GM12801 (cell line): ENCODE measurements around the gene HOXA7.

Source experiments
- TF ChIP-seq, protein P1 (sequence below): IDR thresholded peaks from one replicate; pipeline ENCODE4 v1.5.1; 2011; ENCODE audit warnings: control low read depth; ENCODE audit not compliant: insufficient read length; ENCODE audit errors: extremely low read depth

The HOXA7 gene

DNA sequence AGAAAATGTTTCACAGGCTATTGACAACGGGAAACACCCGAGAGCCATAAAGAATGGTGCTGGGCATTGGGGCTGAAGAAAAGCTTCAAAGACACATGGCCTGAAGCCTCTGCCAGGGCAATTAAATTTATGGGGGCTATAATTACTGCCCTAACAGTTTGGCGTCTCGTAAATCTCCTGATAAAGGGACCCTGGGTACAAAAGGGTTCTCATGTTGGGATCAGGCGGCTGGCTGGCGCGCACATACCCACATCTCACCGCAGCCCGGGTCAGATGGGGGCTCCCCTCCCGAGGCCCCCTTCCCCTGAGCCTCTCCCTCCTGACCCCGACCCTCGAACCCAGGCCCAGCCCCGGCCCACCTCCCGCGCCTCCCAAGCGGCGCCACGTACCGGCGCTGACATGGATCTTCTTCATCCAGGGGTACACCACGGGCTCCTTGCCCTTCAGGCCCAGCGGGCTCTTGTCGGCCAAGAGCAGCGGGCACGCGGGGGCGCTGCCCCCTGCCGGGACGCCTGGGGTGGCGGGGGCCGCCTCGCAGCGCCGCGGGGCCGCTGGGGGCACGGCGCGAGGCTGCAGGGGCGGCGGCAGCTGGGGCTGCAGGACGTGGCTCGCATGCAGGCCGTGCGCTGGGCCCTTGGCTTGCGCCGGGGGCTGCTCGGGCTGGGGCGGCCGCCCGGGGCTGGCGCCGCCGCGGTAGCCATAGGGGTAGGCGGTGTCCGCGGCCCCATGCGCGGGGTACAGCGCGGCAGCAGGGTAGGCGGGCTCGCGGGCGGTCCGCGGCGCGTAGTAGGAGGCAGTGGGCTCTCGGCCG, 26.5 kb downstream of the HOXA7 start:
- TF ChIP-seq, protein P1, sequence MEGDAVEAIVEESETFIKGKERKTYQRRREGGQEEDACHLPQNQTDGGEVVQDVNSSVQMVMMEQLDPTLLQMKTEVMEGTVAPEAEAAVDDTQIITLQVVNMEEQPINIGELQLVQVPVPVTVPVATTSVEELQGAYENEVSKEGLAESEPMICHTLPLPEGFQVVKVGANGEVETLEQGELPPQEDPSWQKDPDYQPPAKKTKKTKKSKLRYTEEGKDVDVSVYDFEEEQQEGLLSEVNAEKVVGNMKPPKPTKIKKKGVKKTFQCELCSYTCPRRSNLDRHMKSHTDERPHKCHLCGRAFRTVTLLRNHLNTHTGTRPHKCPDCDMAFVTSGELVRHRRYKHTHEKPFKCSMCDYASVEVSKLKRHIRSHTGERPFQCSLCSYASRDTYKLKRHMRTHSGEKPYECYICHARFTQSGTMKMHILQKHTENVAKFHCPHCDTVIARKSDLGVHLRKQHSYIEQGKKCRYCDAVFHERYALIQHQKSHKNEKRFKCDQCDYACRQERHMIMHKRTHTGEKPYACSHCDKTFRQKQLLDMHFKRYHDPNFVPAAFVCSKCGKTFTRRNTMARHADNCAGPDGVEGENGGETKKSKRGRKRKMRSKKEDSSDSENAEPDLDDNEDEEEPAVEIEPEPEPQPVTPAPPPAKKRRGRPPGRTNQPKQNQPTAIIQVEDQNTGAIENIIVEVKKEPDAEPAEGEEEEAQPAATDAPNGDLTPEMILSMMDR: no peak

DNA sequence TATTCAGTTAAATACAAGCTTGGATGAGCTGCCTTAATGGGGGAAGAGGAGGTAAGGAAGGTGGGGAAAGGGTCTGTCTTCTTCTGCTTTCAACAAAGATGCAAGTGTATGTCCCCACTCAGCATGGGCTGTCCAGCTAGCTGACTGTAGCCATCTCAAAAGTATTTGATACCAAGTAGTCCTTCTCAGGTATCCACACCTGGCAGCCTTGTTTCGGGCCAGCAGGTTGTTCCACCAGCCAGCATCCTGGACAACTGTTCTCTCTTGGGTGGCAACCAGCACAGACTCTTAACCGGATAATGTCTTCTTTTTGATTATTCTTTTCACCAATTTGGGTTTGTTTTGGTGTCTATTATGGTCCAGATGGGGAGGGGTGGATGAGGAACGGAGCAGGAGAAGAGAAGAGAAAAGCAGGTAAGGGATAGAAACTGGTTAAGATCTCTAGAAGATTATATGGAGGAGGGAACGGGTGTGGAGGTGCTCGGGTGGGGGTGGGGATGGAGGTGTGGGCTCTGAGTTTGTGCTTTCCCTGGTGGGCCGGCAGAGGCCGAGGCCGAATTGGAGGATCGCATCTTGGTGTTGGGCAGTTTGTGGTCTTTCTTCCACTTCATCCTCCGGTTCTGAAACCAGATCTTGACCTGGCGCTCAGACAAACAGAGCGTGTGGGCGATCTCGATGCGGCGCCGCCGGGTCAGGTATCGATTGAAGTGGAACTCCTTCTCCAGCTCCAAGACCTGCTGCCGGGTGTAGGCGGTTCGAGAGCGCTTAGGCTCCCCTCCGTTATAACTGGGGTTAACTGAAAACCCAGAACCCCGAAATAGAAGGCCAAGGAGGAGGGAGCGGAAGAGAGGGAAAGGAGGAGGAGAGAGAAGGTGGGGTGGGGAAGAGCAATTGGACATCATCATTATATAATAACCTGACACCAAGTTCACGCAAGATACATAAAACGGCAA, 27.4 kb downstream of the HOXA7 start:
- TF ChIP-seq, protein P1: no peak

DNA sequence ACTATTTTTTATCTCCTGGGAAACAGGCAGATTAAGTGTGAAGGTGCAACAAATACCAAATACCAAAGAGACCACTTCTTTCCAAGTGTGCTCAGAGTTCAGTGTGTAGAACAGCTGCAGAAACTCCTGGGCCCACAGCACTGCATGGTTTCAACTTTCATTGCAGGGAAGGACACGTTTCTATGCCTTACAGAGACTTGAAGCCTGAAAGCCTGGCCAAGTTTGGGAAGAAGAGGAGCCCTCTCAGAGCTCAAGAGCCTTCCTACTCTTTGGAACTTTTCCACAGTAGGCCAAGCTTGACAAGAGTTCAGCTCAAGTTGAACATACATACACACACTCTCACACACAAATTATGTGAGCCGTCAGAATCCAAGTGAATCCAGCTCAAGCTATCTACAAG, 28.4 kb downstream of the HOXA7 start:
- TF ChIP-seq, protein P1: no peak

DNA sequence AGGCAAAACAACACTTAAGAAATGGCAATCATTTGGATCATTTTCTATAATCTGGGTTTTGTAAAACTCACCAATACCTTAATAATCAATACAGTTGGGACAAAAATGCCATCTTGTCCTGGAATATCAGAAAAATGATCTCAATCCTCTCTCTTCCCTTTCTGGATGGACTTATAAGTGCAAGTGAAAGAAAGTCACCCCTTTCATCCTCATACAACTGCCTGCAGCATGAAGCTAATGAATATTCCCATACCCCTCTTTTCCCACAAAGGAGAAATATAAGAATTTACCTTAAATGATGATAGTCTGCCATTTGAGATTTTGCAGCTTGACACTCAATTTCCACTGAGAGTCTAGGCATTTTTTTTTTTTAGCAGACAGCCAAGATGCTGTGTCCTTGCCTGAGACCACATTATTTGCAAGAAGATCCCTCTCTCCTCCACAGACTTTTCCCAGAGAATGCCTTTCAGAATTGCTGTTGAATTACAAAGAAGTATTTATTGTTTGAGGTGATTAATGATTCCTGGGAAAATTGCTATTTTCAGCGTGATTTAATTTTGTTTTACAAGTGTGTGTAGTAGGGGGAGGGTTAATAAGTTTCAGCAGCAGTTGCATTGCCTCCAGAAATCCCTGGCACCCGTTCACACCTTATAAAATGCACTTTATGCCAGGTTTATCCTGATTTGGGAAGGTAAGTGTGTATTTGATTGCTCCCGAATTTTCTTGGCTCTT, 29.7 kb downstream of the HOXA7 start:
- TF ChIP-seq, protein P1: no peak

DNA sequence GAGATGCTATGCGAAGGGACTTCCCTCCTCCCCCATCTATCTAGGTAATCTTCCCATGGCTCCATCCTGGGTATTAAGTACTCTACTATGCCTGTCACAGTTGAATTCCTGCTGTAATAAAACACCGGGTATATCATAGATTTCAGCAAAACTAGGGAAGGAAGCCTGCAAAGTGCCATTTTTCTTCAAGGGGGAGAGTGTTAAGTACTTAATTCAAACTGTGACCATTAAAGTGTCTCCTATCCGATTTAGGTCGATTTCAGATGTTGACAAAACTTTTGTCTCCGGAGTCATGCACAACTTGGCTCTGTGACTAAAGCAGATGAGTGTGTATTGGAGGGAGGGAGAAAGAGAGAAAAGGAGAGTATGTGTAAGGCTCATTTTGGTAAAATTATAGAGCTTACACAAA, 30.5 kb downstream of the HOXA7 start:
- TF ChIP-seq, protein P1: no peak

DNA sequence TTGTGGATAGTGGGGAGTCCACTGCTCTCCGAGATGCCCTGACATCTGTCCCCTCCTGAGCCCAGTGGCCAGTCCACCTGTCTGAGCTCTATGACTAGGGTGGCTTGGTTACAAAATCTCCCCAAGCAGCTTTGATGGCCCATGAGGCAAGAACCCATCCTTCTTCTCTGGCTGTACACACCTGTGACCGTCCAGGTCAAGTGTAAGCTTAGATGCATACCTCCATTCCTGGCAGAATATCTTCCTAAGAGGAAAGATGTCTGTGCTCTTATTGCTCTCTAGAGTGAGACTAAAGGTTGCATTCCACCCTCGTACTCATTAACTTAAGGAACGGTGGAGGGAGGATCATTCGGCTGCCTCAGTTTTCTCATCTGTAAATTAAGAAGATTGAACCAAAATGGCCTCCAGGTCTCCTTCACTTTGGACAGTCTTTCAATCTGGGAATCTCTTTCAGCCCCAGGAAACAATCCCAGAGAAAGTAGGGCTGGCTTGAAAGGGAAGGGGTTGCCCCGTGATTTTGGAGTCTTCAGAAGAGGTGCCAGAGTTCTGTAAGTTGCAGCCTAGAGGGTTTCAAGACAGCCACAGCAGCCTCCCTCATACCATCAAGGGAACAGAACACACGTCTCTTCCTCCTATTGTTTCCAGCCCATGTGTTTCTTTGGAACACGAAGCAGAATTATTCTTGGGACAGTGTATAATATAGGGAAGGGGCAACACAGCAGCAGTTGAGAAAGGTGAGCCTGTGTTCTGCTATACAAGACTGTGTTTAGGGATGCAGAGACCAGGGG, 31.4 kb downstream of the HOXA7 start:
- TF ChIP-seq, protein P1: no peak
